Trophoblast cell (in vitro differentiated cells and primary cell): ENCODE measurements around the gene DEFB114. TPM values are rescaled to one million over a fixed set of nuclear protein-coding genes. Genes with fewer than 3 reads are reported as not detected.

Experiments
- DNase-seq, 2 donors: peaks; one replicate each; pipeline ENCODE4 v3.0.0-alpha.2; 2016
- H2AFZ ChIP-seq: 2 replicates; pipeline ENCODE4 v1.6.1; 2013; ENCODE audit warnings: low read length, moderate library complexity, mild to moderate bottlenecking; ENCODE audit not compliant: insufficient read depth, poor library complexity
- H2AK5ac ChIP-seq: 2 replicates; pipeline ENCODE4 v1.6.1; 2013; ENCODE audit warnings: mild to moderate bottlenecking, low read length
- H2BK120ac ChIP-seq: 2 replicates; pipeline ENCODE4 v1.6.1; 2013; ENCODE audit warnings: low read length, mild to moderate bottlenecking, moderate library complexity; ENCODE audit not compliant: insufficient read depth, poor library complexity
- H2BK12ac ChIP-seq: 2 replicates; pipeline ENCODE4 v1.6.1; 2013; ENCODE audit warnings: mild to moderate bottlenecking, low read length, moderate library complexity
- H2BK5ac ChIP-seq: 2 replicates; pipeline ENCODE4 v1.6.1; 2013; ENCODE audit warnings: low read length, low read depth, moderate library complexity, mild to moderate bottlenecking; ENCODE audit not compliant: poor library complexity
- H3K14ac ChIP-seq: 2 replicates; pipeline ENCODE4 v1.6.1; 2013; ENCODE audit warnings: mild to moderate bottlenecking, low read length
- H3K18ac ChIP-seq: 2 replicates; pipeline ENCODE4 v1.6.1; 2013; ENCODE audit warnings: mild to moderate bottlenecking, low read length
- H3K23ac ChIP-seq: 2 replicates; pipeline ENCODE4 v1.6.1; 2013; ENCODE audit warnings: low read length
- H3K27ac ChIP-seq: 2 replicates; pipeline ENCODE4 v1.5.1; 2013; ENCODE audit warnings: low read depth, mild to moderate bottlenecking, inconsistent platforms, low read length, moderate library complexity
- H3K27me3 ChIP-seq: 2 replicates; pipeline ENCODE4 v1.6.1; 2013; ENCODE audit warnings: inconsistent platforms, mild to moderate bottlenecking, low read length, moderate library complexity; ENCODE audit not compliant: insufficient read depth
- H3K36me3 ChIP-seq, 2 experiments: 1 replicate in 1 of 2; 2 replicates in 1 of 2; pipeline ENCODE4 v1.6.1; 2013; ENCODE audit warnings: low read length in 2 of 2, mild to moderate bottlenecking in 2 of 2, moderate library complexity in 1 of 2; ENCODE audit not compliant: insufficient read depth in 2 of 2, control insufficient read depth in 1 of 2
- H3K4ac ChIP-seq: 2 replicates; pipeline ENCODE4 v1.6.1; 2013; ENCODE audit warnings: low read depth, mild to moderate bottlenecking, low read length, moderate library complexity
- H3K4me1 ChIP-seq, 2 experiments: 1 replicate in 1 of 2; 2 replicates in 1 of 2; pipeline ENCODE4 v1.6.1; 2013; ENCODE audit warnings: low read length in 2 of 2, mild to moderate bottlenecking in 2 of 2, moderate library complexity in 1 of 2; ENCODE audit not compliant: insufficient read depth in 2 of 2, control insufficient read depth in 1 of 2
- H3K4me2 ChIP-seq: 2 replicates; pipeline ENCODE4 v1.6.1; 2013; ENCODE audit warnings: inconsistent platforms, mild to moderate bottlenecking, low read length, moderate library complexity
- H3K4me3 ChIP-seq: 2 replicates; pipeline ENCODE4 v1.5.1; 2013; ENCODE audit warnings: mild to moderate bottlenecking, low read depth, low read length, inconsistent platforms
- H3K79me1 ChIP-seq: one replicate; pipeline ENCODE4 v1.6.1; 2013; ENCODE audit warnings: low read length
- H3K79me2 ChIP-seq: 2 replicates; pipeline ENCODE4 v1.6.1; 2013; ENCODE audit warnings: low read length, mild to moderate bottlenecking; ENCODE audit not compliant: control insufficient read depth, insufficient read depth, poor library complexity
- H3K9ac ChIP-seq: 2 replicates; pipeline ENCODE4 v1.6.1; 2013; ENCODE audit warnings: mild to moderate bottlenecking, low read length
- H3K9me3 ChIP-seq: 2 replicates; pipeline ENCODE4 v1.6.1; 2013; ENCODE audit warnings: low read depth, mild to moderate bottlenecking, control low read depth, inconsistent platforms, low read length; ENCODE audit not compliant: insufficient read depth
- H4K12ac ChIP-seq: 2 replicates; pipeline ENCODE4 v1.6.1; 2013; ENCODE audit warnings: low read depth, mild to moderate bottlenecking, low read length, moderate library complexity
- H4K8ac ChIP-seq: 2 replicates; pipeline ENCODE4 v1.6.1; 2013; ENCODE audit warnings: low read depth, mild to moderate bottlenecking, low read length, moderate library complexity
- H4K91ac ChIP-seq: one replicate; pipeline ENCODE4 v1.6.1; 2013; ENCODE audit warnings: low read depth, mild to moderate bottlenecking, low read length, moderate library complexity
- WGBS: extraction: QIAGEN DNeasy Blood & Tissue Kit; methylation state at CpG from one replicate; pipeline ENCODE4 v1.1.7; 2013; ENCODE audit warnings: missing lambda C conversion rate; ENCODE audit not compliant: insufficient read length, insufficient coverage; ENCODE audit errors: extremely low coverage; 5-methylcytosine and 5-hydroxymethylcytosine counted together
- polyA plus RNA-seq: library from polyadenylated mRNA; stranded (reverse); fragments of 200-250 nt; gene quantifications from 2 replicates; pipeline ENCODE4 v1.2.3, GENCODE V29; 2013

DEFB114 gene
- not detected in 2 replicates for polyA plus RNA-seq

- no peaks in the 10 kb centered on the region for H3K79me1 ChIP-seq
- H3K18ac ChIP-seq = no peak within 1 kb of the TSS
- H3K27me3 ChIP-seq = no peaks in the 10 kb centered on the region
- H3K4me2 ChIP-seq = no peak within 1 kb of the TSS
- H3K4ac ChIP-seq = no peak within 1 kb of the TSS
- no peak within 1 kb of the TSS for H2AFZ ChIP-seq
- DNase-seq = no peak
- H3K9me3 ChIP-seq = no peaks in the 10 kb centered on the region
- H3K4me1 ChIP-seq = no peaks in the 10 kb centered on the region
- no peak within 1 kb of the TSS for H3K4me3 ChIP-seq
- H3K36me3 ChIP-seq = no peaks in the 10 kb centered on the region
- no peak within 1 kb of the TSS for H2BK12ac ChIP-seq
- H4K91ac ChIP-seq = no peak within 1 kb of the TSS
- H2AK5ac ChIP-seq = no peak within 1 kb of the TSS
- no CpG with 5 or more reads among the region's 2 CpGs for WGBS
- H2BK5ac ChIP-seq = no peak within 1 kb of the TSS
- H3K27ac ChIP-seq = no peak within 1 kb of the TSS
- H2BK120ac ChIP-seq = no peak within 1 kb of the TSS
- H4K12ac ChIP-seq = no peak within 1 kb of the TSS
- H4K8ac ChIP-seq = no peak within 1 kb of the TSS
- H3K79me2 ChIP-seq = no peaks in the 10 kb centered on the region
- no peak within 1 kb of the TSS for H3K9ac ChIP-seq
- H3K23ac ChIP-seq = no peak within 1 kb of the TSS
- no peak within 1 kb of the TSS for H3K14ac ChIP-seq
Measured at GRCh38 chr6:49964064-49964463, at the start of gene DEFB114. Gene DEFB114 (minus strand): TSS chr6:49964164. CDS start chr6:49964105, 59 bp downstream.

DNA sequence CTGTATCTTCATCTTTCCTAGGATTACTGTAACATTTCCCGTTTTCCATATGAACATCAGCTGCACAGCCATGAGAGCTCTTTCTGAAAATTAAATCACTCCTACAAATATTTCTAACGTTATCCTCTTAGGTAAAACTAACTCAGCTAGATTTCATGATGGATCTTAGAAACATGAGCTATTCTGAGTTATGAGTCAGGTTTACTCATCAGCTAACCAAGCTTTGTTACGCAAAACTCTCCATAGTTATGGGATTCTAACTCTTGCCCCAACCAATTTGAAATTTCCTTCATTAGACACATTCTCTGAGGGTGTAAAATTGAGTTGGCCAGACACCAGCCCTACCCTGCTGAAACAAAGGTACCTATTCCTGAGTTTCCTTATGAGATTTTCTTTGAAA lies 43.9 kb upstream of the DEFB114 start:
- no peaks in the 10 kb centered on the region for H3K79me2 ChIP-seq

GRCh38 chr6:50003139-50003538 lies 39.2 kb upstream of the DEFB114 start:
- no peak overlapping the region for H2AK5ac ChIP-seq
- no peaks in the 10 kb centered on the region for H3K27me3 ChIP-seq
- no peak overlapping the region for H2BK12ac ChIP-seq
- H3K36me3 ChIP-seq = no peaks in the 10 kb centered on the region
- no peak overlapping the region for H3K27ac ChIP-seq
- no peak overlapping the region for H3K23ac ChIP-seq
- no peak overlapping the region for H2BK120ac ChIP-seq
- no peak overlapping the region for H2BK5ac ChIP-seq
- no peaks in the 10 kb centered on the region for H3K4me1 ChIP-seq
- H4K12ac ChIP-seq = no peak overlapping the region
- H3K4me2 ChIP-seq = no peak overlapping the region
- H4K8ac ChIP-seq = no peak overlapping the region
- no peak overlapping the region for H3K18ac ChIP-seq
- H3K9me3 ChIP-seq = no peaks in the 10 kb centered on the region
- H3K79me1 ChIP-seq = no peaks in the 10 kb centered on the region
- H3K4me3 ChIP-seq = no peak overlapping the region
- H4K91ac ChIP-seq = no peak overlapping the region
- no CpG with 5 or more reads among the region's 3 CpGs for WGBS
- no peak for DNase-seq
- H3K9ac ChIP-seq = no peak overlapping the region
- H3K4ac ChIP-seq = no peak overlapping the region
- H3K14ac ChIP-seq = no peak overlapping the region
- no peak overlapping the region for H2AFZ ChIP-seq
- H3K79me2 ChIP-seq = no peaks in the 10 kb centered on the region

More for the DNA sequence above, 43.9 kb upstream of the DEFB114 start:
- Histone ChIP-seq H2AFZ (no peak overlapping the region), H3K27ac (no peak overlapping the region), H2AK5ac (no peak overlapping the region), H3K36me3 (no peaks in the 10 kb centered on the region), H3K14ac (no peak overlapping the region), H3K4me1 (no peaks in the 10 kb centered on the region), H3K9ac (no peak overlapping the region), H3K4me3 (no peak overlapping the region), H4K12ac (no peak overlapping the region), H2BK5ac (no peak overlapping the region), H3K4me2 (no peak overlapping the region), H2BK120ac (no peak overlapping the region), H3K4ac (no peak overlapping the region), H4K91ac (no peak overlapping the region), H2BK12ac (no peak overlapping the region), H3K79me1 (no peaks in the 10 kb centered on the region), H4K8ac (no peak overlapping the region), H3K23ac (no peak overlapping the region), H3K9me3 (no peaks in the 10 kb centered on the region), H3K27me3 (no peaks in the 10 kb centered on the region), H3K18ac (no peak overlapping the region)
- no peak for DNase-seq
- WGBS = no CpG with 5 or more reads among the region's 3 CpGs

- no peak overlapping the region for H4K8ac ChIP-seq
- no peak overlapping the region for H4K91ac ChIP-seq
- no peak overlapping the region for H3K27ac ChIP-seq
- H3K4me1 ChIP-seq = no peaks in the 10 kb centered on the region
- DNase-seq = no peak
- H3K27me3 ChIP-seq = no peaks in the 10 kb centered on the region
- H2BK5ac ChIP-seq = no peak overlapping the region
- H3K4me2 ChIP-seq = no peak overlapping the region
- no peak overlapping the region for H2AK5ac ChIP-seq
- H3K4ac ChIP-seq = no peak overlapping the region
- no peak overlapping the region for H3K23ac ChIP-seq
- H3K14ac ChIP-seq = no peak overlapping the region
- H3K79me1 ChIP-seq = no peaks in the 10 kb centered on the region
- no peak overlapping the region for H3K18ac ChIP-seq
- H3K4me3 ChIP-seq = no peak overlapping the region
- no peaks in the 10 kb centered on the region for H3K79me2 ChIP-seq
- H4K12ac ChIP-seq = no peak overlapping the region
- H3K9ac ChIP-seq = no peak overlapping the region
- H2BK120ac ChIP-seq = no peak overlapping the region
- no peak overlapping the region for H2AFZ ChIP-seq
- H2BK12ac ChIP-seq = no peak overlapping the region
- H3K36me3 ChIP-seq = no peaks in the 10 kb centered on the region
- H3K9me3 ChIP-seq = no peaks in the 10 kb centered on the region
Measured at GRCh38 chr6:49995278-49995677, 31.3 kb upstream of the DEFB114 start.
